ENCODE data around the gene GRK1.

Gene GRK1

DNA sequence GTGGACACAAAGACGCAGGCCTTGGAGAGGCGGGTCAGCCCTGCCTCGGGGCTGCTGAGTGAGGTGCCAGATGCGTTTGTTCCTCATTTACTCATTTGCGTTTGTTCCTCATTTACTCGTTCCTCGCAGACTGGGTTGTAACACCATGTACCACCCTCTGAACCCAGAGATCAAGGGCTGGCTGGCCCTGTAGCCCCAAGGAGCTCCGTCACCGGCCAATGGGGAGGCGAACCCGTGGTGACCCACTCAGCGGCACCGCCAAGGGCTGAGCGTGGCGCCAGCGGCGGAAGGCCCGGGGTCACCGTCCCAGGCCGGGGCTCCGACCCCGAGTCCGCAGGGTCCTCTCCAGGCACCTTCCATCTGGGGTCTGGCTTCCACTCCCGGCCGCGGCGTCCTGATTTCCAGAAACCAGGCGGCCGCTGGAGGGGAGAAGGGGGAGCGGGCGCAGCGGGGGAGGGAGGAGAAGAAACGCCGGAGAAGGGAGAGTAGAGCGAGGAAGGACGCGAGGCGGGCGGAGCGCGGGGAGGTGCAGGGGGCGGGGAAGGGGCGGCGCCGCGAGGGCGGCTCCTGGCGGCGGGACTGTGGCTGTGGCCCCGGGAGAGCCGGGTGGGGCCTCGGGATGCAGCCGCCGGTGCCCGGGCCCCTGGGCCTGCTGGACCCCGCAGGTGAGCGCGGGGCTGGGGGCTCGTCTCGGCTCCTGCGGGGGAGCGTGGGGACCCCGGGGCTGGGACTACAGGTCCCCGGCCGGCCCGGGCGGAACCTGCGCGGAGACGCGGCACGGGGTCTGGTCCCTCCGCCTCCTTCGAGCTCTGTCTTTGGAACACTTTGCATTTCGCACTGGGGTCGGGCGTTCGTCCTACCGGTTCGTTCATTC is 91.9 kb downstream of the GRK1 start, which contains the start of gene TMEM255B:
TMEM255B (plus strand) TSS at position 576 of the 874 bp plus-strand sequence; CDS start at position 620, 44 bp downstream.
- DNase-seq (ENCODE audit: low read depth in 2 of 2), result peak; percentile 23 to 32

DNA sequence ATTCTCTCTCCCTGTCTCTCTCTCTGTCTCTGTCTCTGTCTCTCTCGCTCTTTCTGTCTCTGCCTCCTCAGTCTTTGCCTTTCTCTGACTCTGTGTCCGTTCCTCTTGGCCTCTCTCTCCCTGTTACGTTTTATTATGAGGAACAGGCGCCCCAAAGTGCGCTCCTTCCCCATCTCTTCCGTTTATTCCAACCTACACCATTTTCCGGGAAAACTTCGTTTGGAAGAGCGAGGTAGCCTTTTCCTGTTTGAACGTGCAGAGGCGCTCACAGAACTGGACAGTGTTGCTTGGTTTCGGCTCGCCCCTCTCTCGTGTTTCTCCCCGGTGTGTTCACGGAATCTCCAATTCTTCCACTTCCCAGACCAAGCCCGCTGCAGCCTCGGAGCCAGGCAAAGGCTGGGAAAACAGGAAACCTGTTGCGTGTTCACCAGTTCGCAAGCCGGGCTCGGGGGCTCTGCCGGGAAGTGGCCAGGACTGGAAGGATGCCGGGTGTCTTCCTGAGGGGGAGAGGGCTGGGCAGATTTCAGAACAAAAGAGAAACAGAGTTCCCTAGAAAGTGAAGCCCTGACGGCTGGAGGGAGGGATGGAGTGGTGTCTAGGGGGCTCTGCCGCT is 92.6 kb downstream of the GRK1 start:
- DNase-seq (ENCODE audit: low read depth in 2 of 2), result no peak

DNA sequence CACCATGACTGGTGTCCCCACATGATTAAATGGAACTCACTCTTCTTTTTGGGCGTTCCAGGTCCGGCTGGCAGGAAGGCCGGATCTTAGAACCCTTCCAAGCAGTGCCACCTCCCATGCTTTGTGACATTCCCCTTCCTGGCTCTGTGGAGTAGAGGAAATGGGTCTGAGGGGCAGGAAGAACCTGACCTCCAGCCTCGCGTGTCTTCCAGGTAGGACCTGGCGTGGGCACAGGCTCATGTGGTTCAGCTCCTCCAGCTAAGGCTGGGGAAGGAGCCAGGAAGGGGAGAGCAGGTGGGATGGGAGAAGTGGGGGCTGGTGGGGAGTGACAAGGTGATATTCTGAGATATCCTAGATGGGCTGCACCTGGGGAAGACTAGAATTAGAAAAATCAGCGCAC is 94.1 kb downstream of the GRK1 start:
- no peak for DNase-seq (ENCODE audit: low read depth in 2 of 2)

DNA sequence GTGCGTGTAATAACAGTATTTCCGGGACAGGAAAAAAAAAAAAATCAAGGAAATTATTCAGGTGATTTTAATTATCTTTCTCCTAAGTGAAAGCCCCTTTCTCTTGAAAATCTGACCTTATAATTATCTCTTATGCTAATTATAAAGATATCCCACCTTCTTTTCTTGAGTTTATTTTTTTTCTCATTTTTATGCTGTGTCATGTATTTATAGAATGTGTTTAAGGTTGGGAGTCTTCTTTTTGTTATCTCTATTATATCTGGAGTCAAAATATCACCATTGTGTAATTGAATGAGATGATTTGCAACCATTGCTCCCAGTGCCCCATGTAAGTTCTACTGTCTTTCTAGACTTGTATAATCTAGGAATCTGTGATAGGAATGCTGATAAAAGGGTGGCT is 95.1 kb downstream of the GRK1 start:
- no peak for DNase-seq (ENCODE audit: low read depth in 2 of 2)

DNA sequence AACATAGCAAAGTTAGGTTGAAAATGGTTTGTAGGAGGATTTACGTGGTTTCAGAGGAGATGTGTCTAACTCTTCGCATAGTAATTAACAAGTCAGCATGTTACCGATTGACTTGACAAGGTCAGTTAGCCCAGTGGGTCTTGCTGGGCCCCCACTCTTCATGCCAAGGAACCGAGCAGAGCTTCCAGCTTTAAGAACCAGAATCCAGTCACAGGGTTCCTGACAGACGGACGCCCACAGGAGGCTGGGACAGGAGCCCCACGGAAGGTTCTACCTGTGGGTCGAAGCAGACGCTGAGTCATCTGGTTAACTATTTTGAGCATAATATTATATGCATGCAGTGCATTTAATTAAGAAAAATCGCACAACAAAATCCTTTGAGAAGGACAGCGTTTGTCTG is 95.5 kb downstream of the GRK1 start:
- no peak for DNase-seq (ENCODE audit: low read depth in 2 of 2)

DNA sequence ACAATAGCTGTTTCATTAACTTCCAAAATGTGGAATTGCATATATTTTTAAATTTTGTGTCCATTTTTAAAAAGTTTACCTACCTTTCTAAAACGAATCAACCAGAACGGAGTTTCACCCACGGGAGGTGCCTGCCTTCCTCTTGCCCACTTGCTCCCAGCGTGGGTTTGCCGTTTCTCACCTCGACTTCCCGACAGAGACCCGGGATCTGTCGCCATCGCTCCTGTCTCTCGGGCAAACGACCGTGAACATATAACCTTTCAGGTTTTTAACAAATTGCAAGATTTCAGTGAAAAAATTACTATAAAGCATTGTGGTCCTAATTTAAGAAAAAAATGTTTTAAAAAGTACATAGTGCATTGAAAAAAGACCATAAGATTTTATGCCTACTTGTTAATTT is 96.2 kb downstream of the GRK1 start:
- DNase-seq (ENCODE audit: low read depth in 2 of 2), result no peak

DNA sequence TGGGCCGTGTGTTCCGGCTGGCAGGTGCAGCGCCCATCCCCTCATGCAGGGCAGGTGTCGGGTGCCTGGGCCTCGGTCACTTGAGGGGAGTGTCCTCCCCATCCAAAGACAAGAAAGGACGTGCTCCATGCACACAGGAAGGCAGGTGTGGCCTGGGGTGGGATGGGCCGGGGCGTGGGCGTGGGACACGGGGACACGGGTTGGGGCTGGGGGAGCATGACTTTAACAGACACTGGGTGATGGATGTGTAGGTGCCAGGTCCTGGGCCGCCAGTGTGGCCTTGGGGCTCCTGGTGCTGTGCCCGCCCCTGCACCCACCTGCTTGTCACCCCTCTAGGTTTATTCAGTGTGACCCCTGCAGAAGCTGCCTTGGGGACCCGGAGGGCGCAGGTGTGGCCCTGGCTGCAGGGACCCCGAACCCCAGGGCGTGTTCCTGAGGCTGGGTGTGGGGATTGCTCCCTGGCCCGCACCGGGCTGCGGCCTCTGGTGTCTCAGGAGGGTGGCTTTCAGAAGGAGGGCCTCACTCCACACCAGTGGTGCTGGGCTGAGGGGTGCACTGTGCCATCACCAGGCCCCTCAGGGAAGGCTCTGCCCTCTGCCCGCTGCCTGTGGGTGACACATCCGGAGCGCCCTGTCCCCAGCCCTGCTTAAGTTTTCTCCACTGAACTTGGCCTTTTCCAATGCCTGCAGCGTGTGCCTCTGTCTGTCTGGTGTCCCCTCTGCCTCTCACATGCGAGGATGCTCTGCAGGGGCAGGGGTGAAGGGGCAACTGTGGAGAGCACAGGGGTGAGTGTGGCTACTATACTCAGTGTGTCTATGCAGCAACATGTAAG is 97.2 kb downstream of the GRK1 start:
- no peak for DNase-seq (ENCODE audit: low read depth in 2 of 2)

DNA sequence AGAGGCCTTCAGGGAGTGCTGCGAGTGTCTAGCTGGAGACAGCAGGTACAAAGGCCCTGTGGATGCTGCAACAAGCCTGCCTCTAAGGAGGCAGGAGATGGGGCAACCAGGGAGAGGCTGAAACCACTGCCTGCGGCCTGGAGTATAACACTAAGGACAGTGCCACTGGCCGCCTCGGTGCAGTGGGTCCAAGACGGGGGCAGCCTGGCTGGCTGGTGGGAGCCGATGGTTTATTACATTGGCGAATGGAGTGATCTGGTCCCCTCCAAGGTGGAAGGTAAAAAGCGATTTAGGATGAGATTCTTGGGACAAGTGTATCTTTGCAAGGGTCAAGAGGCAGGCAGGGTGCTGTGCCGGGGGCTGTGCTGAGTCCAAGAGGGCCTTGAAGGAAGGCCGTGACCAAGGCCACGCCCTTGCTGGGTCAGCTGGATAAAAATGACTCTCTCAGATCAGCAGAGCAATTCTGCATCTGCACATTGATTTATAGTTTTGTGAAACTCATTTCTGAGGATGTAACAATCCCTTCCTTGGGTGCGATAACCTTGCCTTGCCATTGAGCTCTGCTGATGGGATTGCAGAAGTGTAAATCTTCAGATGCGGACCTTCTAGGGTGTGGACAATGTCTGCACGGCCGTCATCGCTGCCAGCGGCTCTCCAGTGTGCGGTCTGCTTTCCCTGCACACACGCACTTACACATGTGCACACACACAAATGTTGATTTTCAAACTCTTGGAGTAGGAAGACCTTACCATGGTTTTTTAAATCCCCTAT is 98.0 kb downstream of the GRK1 start:
- DNase-seq (ENCODE audit: low read depth in 2 of 2), result no peak

DNA sequence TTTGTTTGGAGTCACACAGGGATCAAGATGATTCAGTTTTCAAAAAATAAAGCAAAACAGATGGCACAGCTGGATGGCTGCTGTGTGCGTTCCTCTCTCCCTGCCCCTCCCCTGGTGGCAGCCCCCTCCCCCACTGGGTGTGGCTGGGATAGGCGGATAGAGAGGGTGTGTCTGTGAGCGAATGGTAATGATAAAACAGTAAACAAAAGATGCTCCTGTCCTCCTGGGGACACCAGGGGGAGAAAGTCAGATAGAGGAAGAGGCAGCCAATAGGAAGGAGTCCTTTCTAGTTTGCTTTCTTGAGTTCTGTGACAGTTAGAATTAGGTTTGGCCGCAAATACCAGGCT is 98.5 kb downstream of the GRK1 start:
- DNase-seq (ENCODE audit: low read depth in 2 of 2), result no peak

DNA sequence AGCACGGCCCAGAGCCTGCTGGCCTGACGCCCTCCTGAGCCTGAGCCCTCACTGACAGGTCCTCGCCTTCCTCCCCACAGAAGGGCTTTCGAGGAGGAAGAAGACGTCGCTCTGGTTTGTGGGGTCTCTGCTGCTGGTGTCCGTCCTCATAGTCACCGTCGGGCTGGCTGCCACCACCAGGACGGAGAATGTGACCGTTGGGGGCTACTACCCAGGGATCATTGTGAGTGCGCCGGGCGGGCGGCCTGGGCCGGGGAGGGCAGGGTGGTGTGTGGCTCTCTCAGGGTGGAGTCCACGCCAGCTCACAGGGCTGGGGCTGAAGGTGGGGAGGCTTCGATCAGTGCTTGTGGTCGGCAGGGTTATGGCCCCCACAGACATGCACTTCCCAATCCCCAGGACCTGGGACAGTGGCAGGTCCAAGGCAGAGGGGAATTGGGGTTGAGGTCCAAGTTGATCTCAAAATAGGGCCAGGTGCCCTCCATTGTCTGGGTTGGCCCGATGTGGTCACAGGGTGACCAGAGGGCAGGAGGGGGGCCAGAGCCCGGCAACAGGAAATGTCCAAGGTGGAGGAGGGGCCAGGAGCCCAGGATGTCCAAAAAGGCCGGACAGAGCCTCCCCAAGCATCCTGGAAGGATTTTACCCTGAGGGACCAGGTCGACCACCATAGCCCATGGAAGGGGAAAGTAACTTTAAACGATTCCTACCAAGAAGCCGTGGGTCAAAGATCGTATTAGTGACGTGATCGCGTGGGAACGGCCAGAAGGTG is 99.2 kb downstream of the GRK1 start:
- no peak for DNase-seq (ENCODE audit: low read depth in 2 of 2)

DNA sequence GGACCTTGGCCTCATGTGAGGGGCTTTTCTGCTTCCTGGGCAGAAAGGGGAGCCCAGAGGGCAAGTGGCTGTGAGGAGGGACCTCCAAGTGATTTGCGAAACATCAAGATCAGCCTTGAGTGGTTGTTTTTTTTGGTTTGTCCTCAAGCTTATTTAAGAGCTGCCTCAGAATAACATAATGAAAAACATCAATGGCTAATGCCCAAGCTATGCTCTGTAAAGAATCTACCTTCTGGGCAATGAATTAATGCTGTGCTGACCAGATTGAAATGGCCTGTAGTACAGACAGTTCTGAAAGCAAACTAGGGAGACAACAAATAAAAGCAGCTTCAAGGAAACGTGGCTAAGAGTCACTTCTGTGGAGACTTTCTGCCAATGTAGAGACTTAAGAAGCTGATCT is 100.3 kb downstream of the GRK1 start:
- DNase-seq (ENCODE audit: low read depth in 2 of 2), result no peak

DNA sequence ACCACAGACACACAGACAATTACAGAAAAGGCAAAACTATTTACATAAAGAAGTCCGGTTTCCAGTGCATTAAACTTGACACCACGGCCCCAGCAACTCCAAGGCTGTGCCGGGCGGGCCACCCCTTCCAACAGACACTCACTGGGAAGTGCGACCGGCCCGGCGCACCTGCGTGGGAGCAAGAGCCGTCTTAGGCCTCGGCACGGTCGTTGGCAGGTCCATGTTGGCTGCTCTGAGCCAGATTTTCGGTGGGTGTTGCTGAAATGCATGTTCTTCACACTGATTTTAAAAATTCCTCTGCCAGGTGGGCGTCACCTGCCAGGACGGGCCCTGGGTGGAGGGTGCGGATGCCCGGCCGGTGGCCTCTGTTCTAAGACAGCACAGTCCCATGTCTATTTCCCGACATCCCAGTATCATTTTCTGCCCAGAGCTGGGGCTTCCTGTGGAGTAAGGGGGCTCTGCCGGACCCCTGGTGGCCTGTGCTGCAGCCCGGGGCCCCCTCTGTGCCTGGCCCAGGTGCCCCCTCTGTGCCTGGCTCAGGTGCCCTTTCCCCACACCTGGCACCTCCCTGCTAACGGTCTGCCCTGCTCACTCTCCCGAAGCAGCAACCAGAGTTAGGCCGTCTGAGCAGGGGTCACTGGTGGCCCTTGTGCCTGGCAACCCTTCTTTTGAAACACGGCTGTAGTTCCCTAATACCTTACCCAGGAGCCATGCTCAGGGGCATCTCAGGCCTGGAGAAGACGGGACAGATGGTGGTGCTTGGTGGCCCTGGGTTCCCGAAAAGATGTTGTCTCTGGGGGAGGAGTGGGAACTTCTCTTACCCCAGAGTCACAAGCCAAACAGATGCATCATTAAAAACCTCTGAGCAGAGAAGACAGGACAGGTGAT is 101.2 kb downstream of the GRK1 start:
- no peak for DNase-seq (ENCODE audit: low read depth in 2 of 2)

DNA sequence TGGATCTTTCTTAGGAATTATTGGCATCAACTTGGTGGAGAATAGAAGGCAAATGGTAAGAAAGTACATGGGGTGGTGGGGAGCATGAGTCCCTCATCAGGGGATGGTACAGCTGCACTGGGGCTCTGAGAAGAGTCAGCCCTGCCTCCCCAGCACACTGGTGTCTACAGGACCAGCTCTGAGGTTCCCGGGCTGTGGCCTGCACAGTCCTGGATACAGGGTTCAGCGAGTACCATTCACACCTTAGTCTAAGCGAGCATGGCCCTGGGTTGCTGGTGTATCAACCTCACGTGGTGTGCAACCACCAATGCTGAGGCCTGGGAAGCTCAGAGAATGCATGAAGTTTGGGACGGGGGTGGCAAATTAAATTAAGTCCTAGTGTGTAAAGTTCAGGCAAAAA is 102.1 kb downstream of the GRK1 start:
- no peak for DNase-seq (ENCODE audit: low read depth in 2 of 2)

DNA sequence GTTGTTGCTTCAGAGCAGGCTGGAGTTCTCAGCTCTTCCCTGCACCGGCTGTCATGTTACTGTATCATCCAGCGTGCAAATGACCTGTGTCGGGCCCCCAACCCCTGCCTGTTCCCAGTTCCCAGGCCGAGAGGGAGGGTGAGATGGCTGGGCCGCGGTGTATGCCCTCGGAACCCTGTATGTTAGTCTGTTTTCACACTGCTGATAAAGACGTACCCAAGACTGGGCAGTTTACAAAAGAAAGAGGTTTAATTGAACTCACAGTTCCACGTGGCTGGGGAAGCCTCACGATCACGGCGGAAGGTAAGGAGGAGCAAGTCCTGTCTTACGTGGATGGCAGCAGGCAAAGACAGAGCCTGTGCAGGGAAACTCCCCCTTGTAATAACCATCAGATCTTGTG is 102.9 kb downstream of the GRK1 start:
- no peak for DNase-seq (ENCODE audit: low read depth in 2 of 2)

DNA sequence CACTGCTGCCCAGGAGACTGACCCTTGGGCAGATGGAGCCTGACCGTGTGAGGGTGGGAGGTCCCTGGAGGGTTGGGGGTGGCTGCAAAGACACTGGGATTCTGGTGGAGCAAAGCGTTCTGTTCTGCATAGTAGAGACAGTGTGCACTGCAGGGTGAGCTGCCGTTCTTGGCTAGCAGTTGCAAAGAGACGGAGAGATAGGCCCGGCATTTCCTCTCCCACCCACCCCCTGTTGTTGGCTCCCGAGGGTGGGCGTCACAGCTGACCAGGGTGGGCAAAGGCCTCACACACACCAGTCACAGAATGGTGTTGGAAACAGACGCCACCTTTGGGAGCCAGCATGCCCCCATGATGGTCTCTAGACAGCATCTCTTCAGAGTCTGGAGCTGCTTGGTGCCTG is 103.4 kb downstream of the GRK1 start:
- DNase-seq (ENCODE audit: low read depth in 2 of 2), result no peak

DNA sequence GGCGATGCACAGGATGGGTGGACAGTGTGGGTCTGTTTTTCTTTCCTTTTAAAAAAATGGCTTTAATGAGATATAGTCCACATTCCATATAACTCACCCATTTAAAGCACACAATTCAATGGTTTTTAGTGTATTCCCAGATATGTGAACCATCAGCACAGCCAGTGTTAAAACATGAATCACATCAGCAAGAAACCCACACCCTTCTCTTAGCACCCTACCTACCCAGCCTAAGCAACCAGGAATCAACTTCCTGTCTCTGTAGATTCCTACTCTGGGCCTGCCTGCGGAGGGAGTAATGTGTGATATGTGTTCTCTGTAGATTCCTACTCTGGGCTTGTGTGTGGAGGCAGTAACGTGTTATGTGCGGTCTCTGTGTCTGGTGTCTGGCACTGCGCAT is 103.9 kb downstream of the GRK1 start:
- no peak for DNase-seq (ENCODE audit: low read depth in 2 of 2)

DNA sequence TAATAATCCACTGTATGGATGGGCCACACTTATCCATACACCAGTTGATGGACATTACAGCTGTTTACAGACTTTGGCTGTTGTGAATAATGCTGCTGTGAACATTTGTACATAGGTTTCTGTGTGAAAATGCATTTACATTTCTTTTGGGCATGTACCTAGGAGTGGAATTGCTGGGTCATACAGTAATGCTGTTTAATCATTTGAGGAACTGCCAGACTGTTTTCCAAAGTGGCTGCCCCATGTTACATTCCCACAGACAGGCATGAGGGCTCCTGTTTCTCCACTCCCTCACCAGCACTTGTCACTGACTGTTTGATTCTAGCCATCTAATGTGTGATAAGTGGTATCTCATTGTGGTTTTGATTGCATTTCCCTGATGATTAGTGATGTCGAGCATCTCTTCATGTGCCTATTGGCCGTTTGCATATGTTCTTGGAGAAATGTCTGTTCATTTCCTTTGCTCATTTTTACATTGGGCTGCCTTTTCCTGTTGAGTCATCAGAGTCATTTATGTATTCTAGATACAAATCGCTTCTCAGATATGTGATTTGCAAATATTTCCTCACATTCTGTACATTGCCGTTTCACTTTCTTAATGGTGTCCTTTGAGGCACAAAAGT is 104.8 kb downstream of the GRK1 start:
- no peak for DNase-seq (ENCODE audit: low read depth in 2 of 2)

DNA sequence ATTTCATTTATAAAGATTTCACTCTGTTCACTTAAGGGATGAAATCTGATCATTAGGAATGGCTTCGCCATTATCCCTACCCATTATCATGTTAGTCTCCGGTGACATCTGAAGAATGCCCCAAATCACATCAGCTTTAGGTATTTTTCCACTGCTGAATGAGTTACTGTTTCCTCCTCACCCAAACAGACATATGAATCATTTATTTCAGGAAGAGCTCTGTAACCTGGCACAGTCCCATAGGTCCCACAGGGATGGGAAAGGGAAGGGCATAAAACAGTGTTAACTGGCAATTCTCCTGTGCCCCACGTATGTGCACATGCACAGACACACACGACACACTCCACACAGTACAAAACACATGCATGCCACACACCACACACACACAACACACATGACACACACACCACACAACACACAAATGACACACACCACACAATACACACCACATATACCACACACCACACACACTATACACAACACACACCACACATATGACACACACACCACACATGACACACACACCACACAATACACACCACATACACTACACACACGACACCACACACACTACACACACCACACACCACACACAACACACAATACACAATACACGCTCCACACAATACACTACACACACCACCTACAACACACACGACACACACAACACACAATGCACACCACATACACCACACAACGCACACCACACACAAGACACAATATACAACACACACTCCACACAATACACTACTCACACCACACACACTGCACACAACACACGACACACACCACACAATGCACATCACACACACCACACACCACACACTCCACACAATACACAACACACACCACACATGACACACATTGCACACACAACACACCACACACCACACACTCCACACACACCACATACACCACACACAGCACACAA is 107.4 kb downstream of the GRK1 start:
- no peak for DNase-seq (ENCODE audit: low read depth in 2 of 2)
